HL-60 (cell line): ENCODE results near the gene CYS1.
"Not testable (repeated sequence)": the region's sequence is repeated elsewhere in the genome, so short reads cannot be mapped to it uniquely, and the experiment has no call there.

ENCODE experiments used
- DNase-seq, 2 experiments: peaks; one replicate each; pipeline ENCODE4 v3.0.0-alpha.2; 2010 to 2020; ENCODE audit warnings: low read depth in 1 of 2, low spot score in 1 of 2
- H3K27ac ChIP-seq: fragments of 250-450 bp; sonication (Bioruptor Pico); replicated peaks from 2 replicates; pipeline ENCODE4 v1.5.1; 2020; ENCODE audit warnings: mild to moderate bottlenecking, moderate library complexity
- H3K27me3 ChIP-seq: fragments of 250-450 bp; sonication (Bioruptor Pico); 2 replicates; pipeline ENCODE4 v1.5.1; 2021; ENCODE audit warnings: mild to moderate bottlenecking, moderate library complexity; ENCODE audit not compliant: insufficient read depth, poor library complexity, severe bottlenecking
- H3K4me3 ChIP-seq: replicated peaks from 2 replicates; pipeline ENCODE4 v1.5.1; 2011; ENCODE audit warnings: mild to moderate bottlenecking, control low read depth, low read length; ENCODE audit not compliant: insufficient read depth
- CTCF ChIP-seq: IDR thresholded peaks from one replicate; pipeline ENCODE4 v1.5.1; 2011; ENCODE audit warnings: low read length, control low read depth, inconsistent platforms; ENCODE audit not compliant: insufficient read depth
- GABPA ChIP-seq: IDR thresholded peaks from 2 replicates; pipeline ENCODE4 v1.6.1; 2012; ENCODE audit warnings: low read depth
- POLR2AphosphoS5 ChIP-seq: IDR thresholded peaks from 2 replicates; pipeline ENCODE4 v1.6.1; 2012; ENCODE audit warnings: low read depth
- REST ChIP-seq: IDR thresholded peaks from 2 replicates; pipeline ENCODE4 v1.6.1; 2012; ENCODE audit warnings: low read depth; ENCODE audit not compliant: insufficient replicate concordance
- SPI1 ChIP-seq: IDR thresholded peaks from 2 replicates; pipeline ENCODE4 v1.6.1; 2012; ENCODE audit warnings: low read depth, mild to moderate bottlenecking, borderline replicate concordance

CYS1 gene

DNA sequence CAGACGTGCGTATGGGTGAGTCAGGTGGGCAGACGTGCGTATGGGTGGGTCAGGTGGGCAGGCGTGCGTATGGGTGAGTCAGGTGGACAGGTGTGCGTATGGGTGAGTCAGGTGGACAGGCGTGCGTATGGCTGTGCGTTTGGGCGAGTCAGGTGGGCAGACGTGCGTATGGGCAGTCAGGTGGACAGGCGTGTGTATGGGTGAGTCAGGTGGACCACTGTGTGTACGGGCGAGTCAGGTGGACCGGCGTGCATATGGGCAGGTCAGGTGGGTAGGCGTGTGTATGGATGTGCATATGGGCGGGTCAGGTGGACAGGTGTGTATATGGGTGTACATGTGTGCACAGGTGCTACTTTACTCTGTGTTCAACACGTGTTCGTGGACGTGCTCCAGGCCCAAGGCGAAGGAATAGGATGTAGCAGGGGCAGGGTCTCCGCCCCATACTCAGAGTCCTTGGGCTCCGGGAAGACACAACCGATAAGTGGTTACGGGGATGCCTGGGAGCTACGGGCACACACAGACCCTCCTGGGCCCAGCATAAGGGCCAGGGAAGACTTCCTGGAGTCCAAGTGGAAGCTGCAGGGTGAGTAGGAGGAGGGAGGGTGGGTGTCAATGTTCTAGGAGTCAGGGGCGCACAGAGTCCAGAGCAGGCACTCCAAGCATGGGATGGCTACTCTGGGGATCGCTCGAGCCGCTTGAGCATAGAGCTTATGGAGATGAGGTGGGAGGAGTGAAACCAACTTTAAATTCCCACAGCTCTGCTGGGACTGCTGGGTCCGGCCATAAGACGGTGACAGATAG lies 64.0 kb downstream of the CYS1 start:
- TF ChIP-seq REST (no peak), POLR2AphosphoS5 (no peak)
- no peak for DNase-seq

GRCh38 chr2:10015376-10015989 lies 64.7 kb downstream of the CYS1 start:
- not testable (repeated sequence) for H3K27me3 ChIP-seq, DNase-seq, H3K27ac ChIP-seq, H3K4me3 ChIP-seq

More for the DNA sequence above, 64.0 kb downstream of the CYS1 start:
- no peaks in the 10 kb centered on the region for H3K27me3 ChIP-seq
- H3K27ac ChIP-seq: no peak overlapping the region
- no peak overlapping the region for H3K4me3 ChIP-seq

GRCh38 chr2:10014418-10015190 lies 65.6 kb downstream of the CYS1 start:
- Histone ChIP-seq H3K27me3 (no peaks in the 10 kb centered on the region), H3K27ac (no peak overlapping the region), H3K4me3 (no peak overlapping the region)
- DNase-seq: no peak
- no peak for TF ChIP-seq REST
- no peak for TF ChIP-seq POLR2AphosphoS5
- TF ChIP-seq GABPA: no peak
- no peak for TF ChIP-seq SPI1
- TF ChIP-seq CTCF: no peak

DNA sequence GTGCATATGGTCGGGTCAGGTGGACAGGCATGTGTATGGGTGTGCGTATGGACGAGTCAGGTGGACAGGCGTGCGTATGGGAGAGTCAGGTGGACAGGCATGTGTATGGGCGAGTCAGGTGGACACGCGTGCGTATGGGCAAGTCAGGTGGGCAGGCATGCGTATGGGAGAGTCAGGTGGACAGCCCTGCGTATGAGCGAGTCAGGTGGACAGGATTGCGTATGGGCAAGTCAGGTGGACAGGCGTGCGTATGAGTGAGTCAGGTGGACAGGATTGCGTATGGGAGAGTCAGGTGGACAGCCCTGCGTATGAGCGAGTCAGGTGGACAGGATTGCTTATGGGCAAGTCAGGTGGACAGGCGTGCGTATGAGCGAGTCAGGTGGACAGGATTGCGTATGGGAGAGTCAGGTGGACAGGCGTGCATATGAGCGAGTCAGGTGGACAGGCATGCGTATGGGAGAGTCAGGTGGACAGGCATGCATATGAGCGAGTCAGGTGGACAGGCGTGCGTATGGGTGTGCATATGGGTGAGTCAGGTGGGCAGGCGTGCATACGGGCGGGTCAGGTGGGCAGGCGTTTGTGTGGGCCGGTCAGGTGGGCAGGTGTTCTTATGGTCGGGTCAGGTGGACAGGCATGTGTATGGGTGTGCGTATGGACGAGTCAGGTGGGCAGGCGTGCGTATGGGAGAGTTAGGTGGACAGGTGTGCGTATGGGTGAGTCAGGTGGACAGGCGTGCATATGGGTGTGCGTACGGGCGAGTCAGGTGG lies 66.4 kb downstream of the CYS1 start:
- H3K27me3 ChIP-seq, H3K27ac ChIP-seq, H3K4me3 ChIP-seq, DNase-seq: not testable (repeated sequence)

DNA sequence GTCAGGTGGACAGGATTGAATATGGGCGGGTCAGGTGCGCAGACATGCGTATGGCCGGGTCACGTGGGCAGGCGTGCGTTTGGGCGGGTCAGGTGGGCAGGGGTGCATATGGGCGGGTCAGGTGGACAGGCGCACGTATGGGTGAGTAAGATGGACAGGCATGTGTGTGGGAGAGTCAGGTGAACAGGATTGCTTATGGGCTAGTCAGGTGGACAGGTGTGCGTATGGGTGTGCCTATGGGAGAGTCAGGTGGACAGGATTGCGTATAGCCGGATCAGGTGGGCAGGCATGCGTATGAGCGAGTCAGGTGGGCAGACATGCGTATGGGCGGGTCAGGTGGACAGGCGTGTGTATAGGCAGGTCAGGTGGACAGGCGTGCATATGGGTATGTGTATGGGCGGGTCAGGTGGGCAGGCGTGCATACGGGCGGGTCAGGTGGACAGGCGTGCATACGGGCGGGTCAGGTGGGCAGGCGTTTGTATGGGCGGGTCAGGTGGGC lies 67.2 kb downstream of the CYS1 start:
- Histone ChIP-seq H3K27me3 (no peaks in the 10 kb centered on the region), H3K27ac (no peak overlapping the region), H3K4me3 (no peak overlapping the region)
- no peak for DNase-seq
- TF ChIP-seq POLR2AphosphoS5 (no peak), CTCF (no peak), SPI1 (no peak), GABPA (no peak), REST (no peak)
